GM18519 (cell line): ENCODE data around the gene SMCHD1.
"Not testable (repeated sequence)": the region's sequence is repeated elsewhere in the genome, so short reads cannot be mapped to it uniquely, and the experiment has no call there.

Source experiments
- ATAC-seq: cut with Tn5 transposase; IDR thresholded peaks from one replicate; pipeline ENCODE4 v1.9.1; 2021; ENCODE audit warnings: mild to moderate bottlenecking, moderate library complexity; ENCODE audit not compliant: unreplicated experiment, low FRiP score

The SMCHD1 gene

GRCh38 chr18:2809666-2810183, 154.2 kb downstream of the SMCHD1 start:
- not testable (repeated sequence) for ATAC-seq

GRCh38 chr18:2811416-2811815, 155.9 kb downstream of the SMCHD1 start:
- no peak for ATAC-seq

DNA sequence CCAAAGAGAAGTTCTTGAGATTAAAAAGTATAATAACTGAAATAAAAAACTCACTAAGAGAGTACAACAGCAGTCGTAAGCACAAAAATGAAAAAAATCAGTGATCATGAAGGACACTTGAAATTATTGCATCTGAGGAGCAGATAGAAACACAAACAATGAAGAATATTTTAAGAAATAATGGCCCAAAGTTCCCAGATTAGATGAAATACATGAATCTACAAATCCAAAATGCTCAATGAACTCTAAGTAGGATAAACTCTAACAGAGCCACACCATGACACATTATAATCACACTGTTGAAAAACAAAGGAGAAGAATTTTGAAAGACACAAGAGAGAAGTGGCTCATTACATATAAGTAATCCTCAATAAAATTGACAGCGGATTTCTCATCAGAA, 159.4 kb downstream of the SMCHD1 start:
- no peak for ATAC-seq

DNA sequence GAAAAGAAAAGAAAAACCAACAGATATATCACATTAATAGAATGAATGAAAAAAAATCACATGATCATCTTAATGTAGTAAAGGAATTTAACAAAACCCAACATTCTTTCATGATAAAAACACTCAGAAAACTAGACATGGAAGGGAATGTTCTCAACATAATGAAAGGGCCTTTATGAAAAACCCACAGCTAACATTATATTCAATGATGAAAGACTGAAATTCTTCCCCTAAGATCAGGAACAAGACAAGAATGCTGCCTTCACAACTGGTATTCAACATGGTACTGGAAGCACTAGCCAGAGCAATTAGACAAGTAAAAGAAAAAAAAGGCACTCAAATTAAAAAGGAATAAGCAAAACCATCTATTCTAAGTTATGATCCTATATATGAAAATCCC, 162.8 kb downstream of the SMCHD1 start:
- no peak for ATAC-seq

GRCh38 chr18:2821695-2822094, 166.2 kb downstream of the SMCHD1 start:
- ATAC-seq: no peak

GRCh38 chr18:2822213-2822921, 166.8 kb downstream of the SMCHD1 start:
- ATAC-seq: no peak

DNA sequence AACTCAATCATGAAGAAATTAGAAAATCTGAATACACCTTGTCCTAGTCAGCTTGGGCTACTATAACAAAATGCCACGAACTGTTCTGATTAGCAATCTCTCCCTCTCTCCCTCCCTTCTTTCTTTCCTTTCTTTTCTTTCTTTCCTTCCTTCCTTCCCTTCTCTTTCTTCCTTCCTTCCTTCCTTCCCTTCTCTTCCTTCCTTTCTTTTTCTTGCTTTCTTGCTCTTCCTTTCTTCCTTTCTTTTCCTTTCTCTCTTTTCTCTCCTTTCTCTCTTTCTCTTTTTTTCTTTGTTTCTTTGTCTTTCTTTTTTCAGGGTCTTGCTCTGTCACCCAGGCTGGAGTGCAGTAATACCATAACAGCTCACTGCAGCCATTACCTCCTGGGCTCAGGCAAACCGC, 167.7 kb downstream of the SMCHD1 start:
- ATAC-seq: no peak

GRCh38 chr18:2823966-2824365, 168.4 kb downstream of the SMCHD1 start:
- no peak for ATAC-seq

DNA sequence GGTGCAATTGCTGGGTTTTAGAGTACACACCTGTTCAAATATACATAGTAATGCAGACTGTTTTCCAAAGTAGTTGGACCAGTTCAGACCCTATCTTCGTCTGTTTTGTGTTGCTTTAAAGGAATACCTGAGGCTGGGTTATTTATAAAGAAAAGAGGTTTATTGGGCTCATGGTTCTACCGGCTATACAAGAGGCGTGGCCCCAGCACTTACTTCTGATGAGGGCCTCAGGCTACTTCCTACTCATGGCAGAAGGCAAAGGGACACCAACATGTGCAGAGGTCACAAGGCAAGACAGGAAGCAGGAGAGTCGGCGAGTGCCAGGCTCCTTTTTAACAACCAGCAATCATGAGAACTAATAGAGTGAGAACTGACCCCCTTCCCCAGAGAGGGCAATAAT, 169.3 kb downstream of the SMCHD1 start:
- no peak for ATAC-seq

- ATAC-seq: no peak
Measured at GRCh38 chr18:2825613-2826175, 170.2 kb downstream of the SMCHD1 start.

DNA sequence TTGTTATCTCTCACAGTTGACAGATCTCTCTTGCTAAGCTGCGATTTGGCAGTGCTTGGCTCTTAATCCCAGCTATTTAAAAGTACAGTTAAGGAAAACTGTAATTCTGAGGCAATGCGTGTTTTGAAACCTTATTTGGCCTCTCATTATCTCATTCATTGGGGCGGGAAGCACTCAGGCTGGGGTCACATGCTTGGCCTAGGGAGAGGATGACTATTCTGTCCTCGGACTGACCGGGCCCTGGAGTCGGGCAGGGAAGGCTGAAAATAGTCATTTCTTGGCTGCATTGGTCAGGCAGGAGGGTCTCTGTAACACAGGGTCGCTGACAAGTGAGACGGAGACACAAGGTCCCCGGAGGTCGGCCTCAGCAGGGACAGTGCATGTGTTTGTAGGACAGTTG, 171.1 kb downstream of the SMCHD1 start:
- no peak for ATAC-seq

GRCh38 chr18:2827061-2827460, 171.5 kb downstream of the SMCHD1 start:
- ATAC-seq: no peak

DNA sequence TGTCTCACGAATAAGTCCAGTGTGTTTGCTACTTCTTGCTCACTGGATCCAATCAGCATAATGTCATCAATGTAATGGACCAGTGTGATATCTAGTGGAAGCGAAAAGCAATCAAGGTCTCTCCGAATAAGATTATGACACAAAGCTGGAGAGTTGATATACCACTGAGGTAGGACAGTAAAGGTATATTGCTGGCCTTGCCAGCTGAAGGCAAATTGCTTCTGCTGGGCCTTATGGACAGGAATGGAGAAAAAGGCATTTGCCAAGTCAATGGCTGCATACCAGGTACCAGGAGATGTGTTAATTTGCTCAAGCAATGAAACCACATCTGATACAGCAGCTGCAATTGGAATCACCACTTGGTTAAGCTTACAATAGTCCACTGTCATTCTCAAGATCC, 180.6 kb downstream of the SMCHD1 start:
- ATAC-seq: not testable (repeated sequence)

DNA sequence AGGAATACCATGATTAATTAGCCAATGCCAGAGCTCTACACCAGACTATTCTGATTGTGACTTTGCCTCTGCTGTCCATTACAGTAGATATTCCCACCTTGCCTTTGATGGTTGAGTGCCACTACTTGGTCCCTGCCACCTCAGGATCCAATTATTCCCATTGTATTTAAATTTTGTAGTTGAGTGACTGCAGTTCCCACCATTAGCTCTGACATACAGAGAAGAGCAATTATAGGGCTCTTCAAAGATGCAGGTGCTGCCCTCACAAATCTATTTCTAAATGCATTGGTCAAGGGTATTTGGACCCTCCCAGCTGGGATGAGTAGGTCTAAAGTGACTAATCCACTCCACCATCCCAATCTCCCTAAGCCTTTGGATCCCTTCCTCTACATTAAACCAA, 181.8 kb downstream of the SMCHD1 start:
- ATAC-seq: not testable (repeated sequence)

GRCh38 chr18:2839202-2839601, 183.7 kb downstream of the SMCHD1 start:
- no peak for ATAC-seq

DNA sequence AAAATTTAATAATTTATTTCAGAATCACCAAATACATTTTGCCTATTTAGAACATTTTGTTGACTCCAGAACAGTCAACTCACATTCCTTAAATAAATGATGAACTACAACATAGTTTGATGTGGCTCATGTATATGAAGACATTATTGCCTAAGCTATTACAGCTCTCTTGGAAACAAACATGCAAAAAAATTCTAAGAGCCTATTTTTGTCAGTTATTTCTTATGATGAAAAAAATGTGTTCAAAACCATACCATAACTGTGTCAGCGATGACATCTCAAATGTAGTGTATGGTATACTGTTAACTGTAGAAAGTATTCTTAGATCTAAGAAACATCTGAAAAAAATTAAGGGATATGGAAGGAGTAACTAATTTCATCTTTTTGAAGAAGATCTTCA, 185.0 kb downstream of the SMCHD1 start:
- ATAC-seq: no peak

GRCh38 chr18:2843146-2843545, 187.6 kb downstream of the SMCHD1 start:
- ATAC-seq: no peak

DNA sequence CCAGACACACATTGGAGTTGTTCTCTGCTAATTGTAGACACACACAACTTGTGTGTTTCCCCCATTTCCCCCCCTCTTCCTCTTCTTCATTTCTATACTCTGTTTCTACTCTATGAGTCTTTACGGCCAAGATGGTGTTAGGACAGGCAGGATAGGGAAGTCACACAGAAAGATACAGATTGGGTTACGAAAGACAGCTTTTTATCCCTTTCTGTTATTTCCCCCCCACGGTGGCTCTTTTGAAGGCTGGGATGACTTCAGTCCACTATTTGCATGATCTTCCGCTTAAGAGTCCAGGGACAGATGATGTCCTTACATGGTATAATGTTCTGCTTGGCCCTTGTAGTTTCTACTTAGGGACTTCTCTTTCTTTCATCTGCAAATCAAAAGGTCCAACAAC, 189.6 kb downstream of the SMCHD1 start:
- no peak for ATAC-seq

- ATAC-seq: peak; percentile 32
Measured at GRCh38 chr18:2846636-2847316, 191.2 kb downstream of the SMCHD1 start, which contains the start of gene EMILIN2. EMILIN2 (plus strand) TSS chr18:2847006; CDS start chr18:2847189, 183 bp downstream.

DNA sequence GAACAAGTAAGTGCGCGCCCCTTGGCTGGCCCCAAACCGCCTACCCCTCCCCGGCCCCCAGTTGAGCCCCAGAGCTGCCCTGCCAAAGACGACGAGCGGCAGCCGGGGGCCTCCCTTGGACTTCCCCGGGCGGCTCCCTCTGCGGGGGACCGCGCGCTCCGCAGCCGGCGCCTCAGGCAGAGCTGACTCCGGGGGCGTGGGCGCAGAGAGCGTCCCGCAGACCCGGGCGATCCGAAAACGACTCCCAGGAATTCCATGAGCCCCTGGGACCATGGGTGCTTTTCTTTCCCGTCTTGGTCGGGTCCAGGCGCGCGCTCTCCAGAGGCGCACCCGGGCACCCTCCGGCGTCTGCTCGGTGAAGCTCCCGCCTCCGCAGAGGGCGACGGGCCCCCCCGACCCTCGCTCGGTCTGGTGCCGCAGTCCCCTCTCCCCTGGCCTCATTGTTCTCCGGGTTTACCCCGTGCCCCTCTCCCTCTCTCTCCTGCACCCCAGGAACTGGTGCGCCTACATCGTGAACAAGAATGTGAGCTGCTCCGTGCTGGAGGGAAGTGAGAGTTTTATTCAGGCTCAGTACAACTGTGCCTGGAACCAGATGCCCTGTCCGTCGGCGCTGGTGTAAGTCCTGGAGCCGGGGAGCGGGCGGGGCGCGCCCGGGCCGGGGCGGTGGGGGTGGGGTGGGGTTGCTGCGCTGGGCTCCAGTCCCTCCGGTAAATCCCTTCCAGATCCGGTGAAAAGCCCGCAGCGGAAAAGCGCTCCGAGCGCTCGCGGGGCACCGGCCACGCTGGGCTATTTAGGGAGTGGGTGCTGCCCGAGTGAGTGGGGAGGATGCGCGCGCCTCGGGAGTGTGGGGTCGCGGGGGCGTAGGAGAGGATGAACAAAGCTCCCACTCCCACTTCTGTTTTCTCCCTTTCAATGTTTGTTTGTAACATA, 192.1 kb downstream of the SMCHD1 start:
- ATAC-seq: peak; percentile 22
